ENCODE results near the gene FRMD4A. TPM values are rescaled to one million over a fixed set of nuclear protein-coding genes. Genes with fewer than 3 reads are reported as not detected.

The FRMD4A gene
- total RNA-seq, 4 donors from 2014 or later: 4.4 to 7.1 (median 5.2) TPM

DNA sequence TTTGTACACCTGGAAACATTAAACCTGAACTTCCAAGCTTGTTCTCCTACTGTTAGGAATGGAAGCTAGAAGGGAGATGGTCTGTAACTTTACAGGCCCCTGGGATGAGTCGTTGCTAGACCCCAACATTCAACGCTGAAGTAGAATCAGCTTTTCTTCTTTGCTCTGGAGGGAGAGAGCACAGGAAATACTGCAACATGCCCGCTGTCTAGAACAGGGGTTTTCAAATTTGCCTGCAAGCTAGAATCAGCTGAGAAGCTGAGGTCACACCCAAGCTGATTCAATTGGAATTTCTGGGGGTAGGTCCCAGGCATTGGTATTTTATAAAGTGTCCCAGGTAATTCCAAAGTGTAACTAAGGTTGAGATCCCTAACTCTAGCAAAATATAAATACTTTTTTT, 524.3 kb downstream of the FRMD4A start:
- H3K9me3 ChIP-seq: no peaks in the 10 kb centered on the region
- no peaks in the 10 kb centered on the region for H3K27me3 ChIP-seq
- no peak for TF ChIP-seq POLR2A (IDR thresholded peaks at IDR 0.05)
- TF ChIP-seq, protein P1, sequence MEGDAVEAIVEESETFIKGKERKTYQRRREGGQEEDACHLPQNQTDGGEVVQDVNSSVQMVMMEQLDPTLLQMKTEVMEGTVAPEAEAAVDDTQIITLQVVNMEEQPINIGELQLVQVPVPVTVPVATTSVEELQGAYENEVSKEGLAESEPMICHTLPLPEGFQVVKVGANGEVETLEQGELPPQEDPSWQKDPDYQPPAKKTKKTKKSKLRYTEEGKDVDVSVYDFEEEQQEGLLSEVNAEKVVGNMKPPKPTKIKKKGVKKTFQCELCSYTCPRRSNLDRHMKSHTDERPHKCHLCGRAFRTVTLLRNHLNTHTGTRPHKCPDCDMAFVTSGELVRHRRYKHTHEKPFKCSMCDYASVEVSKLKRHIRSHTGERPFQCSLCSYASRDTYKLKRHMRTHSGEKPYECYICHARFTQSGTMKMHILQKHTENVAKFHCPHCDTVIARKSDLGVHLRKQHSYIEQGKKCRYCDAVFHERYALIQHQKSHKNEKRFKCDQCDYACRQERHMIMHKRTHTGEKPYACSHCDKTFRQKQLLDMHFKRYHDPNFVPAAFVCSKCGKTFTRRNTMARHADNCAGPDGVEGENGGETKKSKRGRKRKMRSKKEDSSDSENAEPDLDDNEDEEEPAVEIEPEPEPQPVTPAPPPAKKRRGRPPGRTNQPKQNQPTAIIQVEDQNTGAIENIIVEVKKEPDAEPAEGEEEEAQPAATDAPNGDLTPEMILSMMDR (IDR thresholded peaks at IDR 0.05 in 4 of 5, conservative IDR thresholded peaks at IDR 0.05 in 1 of 5): no peak
- H3K4me1 ChIP-seq: no peaks in the 10 kb centered on the region
- intact Hi-C loops (cut with DNase I; ENCODE audit: low total_unique reads) (no loop called here), in situ Hi-C loops (cut with MboI; ENCODE audit: low sequenced_read_pairs in 4 of 4) (no loop called here)
- ATAC-seq: no peak
- H3K36me3 ChIP-seq: no peaks in the 10 kb centered on the region
- no peak for DNase-seq
- H3K27ac ChIP-seq: no peak overlapping the region
- no peak overlapping the region for H3K4me3 ChIP-seq

DNA sequence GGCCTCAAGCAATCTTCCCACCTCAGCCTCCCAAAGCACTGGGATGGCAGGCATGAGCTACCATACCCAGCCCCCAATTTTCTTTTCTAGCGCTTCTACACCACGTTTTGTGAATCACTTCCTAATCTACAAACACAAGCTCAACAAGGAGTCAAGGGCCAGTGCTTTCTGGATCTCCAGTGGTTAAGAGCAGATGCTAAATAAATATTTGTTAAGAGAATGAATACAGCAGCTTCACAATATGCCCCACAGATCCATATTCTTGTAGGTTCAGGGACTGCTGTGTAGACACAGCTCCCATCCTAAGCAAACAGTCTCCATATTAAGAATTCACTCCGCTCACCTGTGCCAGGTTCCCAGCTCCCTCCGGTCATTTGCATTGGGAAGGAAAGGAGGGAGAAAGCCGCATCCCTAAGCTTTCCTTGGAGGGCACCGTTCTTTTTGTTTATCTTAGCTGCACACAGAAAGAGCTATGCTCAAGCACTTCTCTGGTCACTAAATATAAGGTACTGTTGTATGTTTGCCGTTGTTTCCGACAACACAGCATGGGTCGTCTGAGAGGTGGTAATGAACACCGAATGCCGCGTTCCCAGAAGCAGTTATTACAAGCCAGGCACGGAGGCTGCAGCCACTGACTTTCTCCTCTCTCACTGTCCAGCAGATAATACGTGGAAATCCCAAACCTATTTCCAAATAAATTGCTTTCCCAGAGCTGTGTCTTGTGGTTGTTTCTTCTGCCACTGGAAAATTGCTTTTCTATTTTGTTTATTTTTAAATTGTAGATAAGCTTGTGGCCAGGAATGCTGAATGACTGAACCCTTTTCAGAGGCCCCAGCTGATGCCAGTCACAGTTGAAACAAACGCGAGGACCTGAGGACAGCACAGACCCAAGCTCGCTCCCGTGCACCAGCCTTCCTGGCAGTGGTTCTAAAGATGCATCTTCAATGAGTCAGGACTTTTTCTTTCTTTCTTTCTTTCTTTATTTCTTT, 526.9 kb downstream of the FRMD4A start:
- H3K4me3 ChIP-seq: no peak overlapping the region
- no peaks in the 10 kb centered on the region for H3K27me3 ChIP-seq
- no peak for TF ChIP-seq POLR2A (IDR thresholded peaks at IDR 0.05)
- TF ChIP-seq, protein P1 (IDR thresholded peaks at IDR 0.05 in 4 of 5, conservative IDR thresholded peaks at IDR 0.05 in 1 of 5): no peak
- ATAC-seq (no peak), DNase-seq (no peak)
- intact Hi-C loops (cut with DNase I; ENCODE audit: low total_unique reads) (no loop called here), in situ Hi-C loops (cut with MboI; ENCODE audit: low sequenced_read_pairs in 4 of 4) (no loop called here)
- no peaks in the 10 kb centered on the region for H3K36me3 ChIP-seq
- no peak overlapping the region for H3K27ac ChIP-seq
- H3K9me3 ChIP-seq: no peaks in the 10 kb centered on the region
- H3K4me1 ChIP-seq: no peaks in the 10 kb centered on the region

DNA sequence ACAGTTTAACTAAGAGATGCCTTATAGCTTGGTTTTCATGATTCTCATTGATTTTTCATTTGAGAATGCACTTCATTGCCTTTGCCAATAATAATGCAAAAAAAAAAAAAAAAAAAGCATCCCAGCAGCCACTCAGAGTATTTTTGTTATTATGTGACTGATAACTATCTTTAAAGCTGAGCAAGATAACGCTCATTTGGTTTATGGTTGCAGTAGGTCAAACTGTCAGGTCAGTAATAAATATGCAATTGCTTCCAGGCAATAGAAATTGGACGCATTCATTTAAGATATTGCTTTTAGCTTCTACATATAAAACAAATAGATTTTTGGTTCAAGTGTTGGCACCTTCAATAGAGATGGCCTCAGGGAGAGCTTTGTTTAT, 528.8 kb downstream of the FRMD4A start:
- H3K27ac ChIP-seq: no peak overlapping the region
- intact Hi-C loops (cut with DNase I; ENCODE audit: low total_unique reads): no loop called here
- TF ChIP-seq, protein P1 (IDR thresholded peaks at IDR 0.05 in 4 of 5, conservative IDR thresholded peaks at IDR 0.05 in 1 of 5): no peak
- no peak for TF ChIP-seq POLR2A (IDR thresholded peaks at IDR 0.05)
- H3K4me1 ChIP-seq: no peaks in the 10 kb centered on the region
- no peaks in the 10 kb centered on the region for H3K27me3 ChIP-seq
- H3K4me3 ChIP-seq: no peak overlapping the region
- in situ Hi-C loops (cut with MboI; ENCODE audit: low sequenced_read_pairs in 4 of 4): no loop called here
- DNase-seq (no peak), ATAC-seq (no peak)
- no peaks in the 10 kb centered on the region for H3K9me3 ChIP-seq
- H3K36me3 ChIP-seq: no peaks in the 10 kb centered on the region

DNA sequence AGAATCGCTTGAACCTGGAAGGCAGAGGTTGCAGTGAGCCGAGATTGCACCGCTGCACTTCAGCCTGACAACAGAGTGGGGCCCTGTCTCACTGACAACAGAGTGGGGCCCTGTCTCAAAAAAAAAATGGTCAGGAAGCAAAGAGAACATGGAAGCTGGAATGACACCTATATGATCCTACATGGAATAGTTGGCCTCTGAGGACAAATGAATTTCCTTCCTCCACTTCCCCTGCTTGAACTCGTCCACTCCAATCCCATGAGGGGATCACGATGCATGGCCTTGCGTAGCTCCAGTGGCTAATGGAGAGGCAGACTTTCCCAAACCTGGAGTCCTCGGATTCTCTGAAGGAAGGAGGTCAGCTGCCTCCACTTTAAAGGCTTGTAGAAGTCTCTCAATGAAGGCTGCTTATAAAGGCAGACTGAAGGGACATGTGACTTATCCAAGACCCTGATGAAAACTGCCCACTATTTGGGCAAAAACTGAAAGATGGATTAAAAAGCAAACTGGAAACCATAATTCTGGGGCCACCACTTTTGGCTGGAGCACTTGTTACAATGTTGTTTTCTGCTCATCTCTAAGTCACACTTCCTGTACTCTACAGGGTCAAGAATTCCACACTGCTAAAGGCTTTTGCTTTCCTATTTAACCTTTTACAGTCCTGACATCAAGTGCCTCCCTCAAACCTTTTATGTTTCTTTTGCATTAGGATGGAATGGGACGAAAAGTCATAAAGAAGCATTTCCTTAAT, 529.4 kb downstream of the FRMD4A start:
- DNase-seq: no peak
- no peaks in the 10 kb centered on the region for H3K4me1 ChIP-seq
- no peak overlapping the region for H3K4me3 ChIP-seq
- no peaks in the 10 kb centered on the region for H3K9me3 ChIP-seq
- no peaks in the 10 kb centered on the region for H3K27me3 ChIP-seq
- ATAC-seq: no peak
- intact Hi-C loops (cut with DNase I; ENCODE audit: low total_unique reads) (no loop called here), in situ Hi-C loops (cut with MboI; ENCODE audit: low sequenced_read_pairs in 4 of 4) (no loop called here)
- H3K36me3 ChIP-seq: no peaks in the 10 kb centered on the region
- no peak overlapping the region for H3K27ac ChIP-seq
- TF ChIP-seq, protein P1 (IDR thresholded peaks at IDR 0.05 in 4 of 5, conservative IDR thresholded peaks at IDR 0.05 in 1 of 5): no peak
- TF ChIP-seq POLR2A (IDR thresholded peaks at IDR 0.05): no peak
